PC-3 (cell line): ENCODE data around the gene ANK2. TPM values are rescaled to one million over a fixed set of nuclear protein-coding genes. Genes with fewer than 3 reads are reported as not detected.

ENCODE experiments used
- ATAC-seq: fragments of 200-7000 bp; cut with Tn5 transposase; 2 replicates; pipeline ENCODE4 v1.9.1; 2020; ENCODE audit warnings: mild to moderate bottlenecking, moderate library complexity
- BruUV-seq: library from RNA; stranded (reverse); fragments of 400-500 nt; replicated peaks from 2 replicates; lab custom pipeline; 2021; lab: Mats Ljungman, UMichigan
- CTCF ChIA-PET: fragments of 300-600 bp; sonication (Branson Sonifier 250); formaldehyde crosslinking; loops from one replicate; lab custom pipeline; 2022; ENCODE audit warnings: antibody characterized with exemption; lab: Charles Lee
- POLR2A ChIA-PET: fragments of 300-600 bp; sonication (Branson Sonifier 250); formaldehyde crosslinking; loops from one replicate; lab custom pipeline; 2022; ENCODE audit warnings: antibody characterized with exemption; ENCODE audit not compliant: unreplicated experiment; lab: Charles Lee
- DNase-seq: peaks from one replicate; pipeline ENCODE4 v3.0.0-alpha.2; 2015
- H2AFZ ChIP-seq: fragments of 300-600 bp; sonication (generic); 2 replicates; pipeline ENCODE4 v1.6.0; 2016; ENCODE audit warnings: antibody characterized with exemption, low read length
- H3F3A ChIP-seq: fragments of 300-600 bp; sonication (generic); one replicate; pipeline ENCODE4 v1.6.0; 2017; ENCODE audit warnings: antibody characterized with exemption, low read length, control low read depth, mild to moderate bottlenecking; ENCODE audit not compliant: unreplicated experiment
- H3K27ac ChIP-seq: fragments of 300-600 bp; sonication (generic); 2 replicates; pipeline ENCODE4 v1.5.1; 2016; ENCODE audit warnings: mild to moderate bottlenecking, low read length
- H3K27me3 ChIP-seq: fragments of 300-600 bp; sonication (generic); 2 replicates; pipeline ENCODE4 v1.6.1; 2016; ENCODE audit warnings: low read length, mixed read lengths
- H3K36me3 ChIP-seq: fragments of 300-600 bp; sonication (generic); 2 replicates; pipeline ENCODE4 v1.6.1; 2016; ENCODE audit warnings: low read depth, mixed run types, low read length, mixed read lengths
- H3K4me1 ChIP-seq: fragments of 300-600 bp; sonication (generic); 2 replicates; pipeline ENCODE4 v1.5.1; 2016; ENCODE audit warnings: low read length; ENCODE audit not compliant: insufficient read depth
- H3K4me2 ChIP-seq: fragments of 300-600 bp; sonication (generic); 2 replicates; pipeline ENCODE4 v1.6.0; 2016; ENCODE audit warnings: low read length
- H3K4me3 ChIP-seq: fragments of 300-600 bp; sonication (generic); 2 replicates; pipeline ENCODE4 v1.5.1; 2016; ENCODE audit warnings: mild to moderate bottlenecking, low read length, mixed read lengths
- H3K79me2 ChIP-seq: fragments of 300-600 bp; sonication (generic); 2 replicates; pipeline ENCODE4 v1.6.1; 2017; ENCODE audit warnings: low read length, mixed read lengths
- H3K9ac ChIP-seq: fragments of 300-600 bp; sonication (generic); 2 replicates; pipeline ENCODE4 v1.6.0; 2016; ENCODE audit warnings: mild to moderate bottlenecking, low read length
- H3K9me2 ChIP-seq: fragments of 300-600 bp; sonication (generic); replicated peaks from 2 replicates; pipeline ENCODE4 v1.6.1; 2016; ENCODE audit warnings: mixed run types, low read length, mixed read lengths
- H3K9me3 ChIP-seq: fragments of 300-600 bp; sonication (generic); 2 replicates; pipeline ENCODE4 v1.6.1; 2016; ENCODE audit warnings: low read length, mixed read lengths
- H4K20me1 ChIP-seq: fragments of 300-600 bp; sonication (generic); 2 replicates; pipeline ENCODE4 v1.6.1; 2016; ENCODE audit warnings: low read length, mixed read lengths
- EZH2 ChIP-seq: fragments of 300-600 bp; sonication (generic); IDR thresholded peaks from one replicate; pipeline ENCODE4 v1.6.1; 2017; ENCODE audit warnings: antibody characterized with exemption, mild to moderate bottlenecking, low read length; ENCODE audit not compliant: unreplicated experiment
- EZH2phosphoT487 ChIP-seq: fragments of 300-600 bp; sonication (generic); IDR thresholded peaks from 2 replicates; pipeline ENCODE4 v1.6.1; 2018; ENCODE audit warnings: mild to moderate bottlenecking, antibody characterized with exemption, low read length, borderline replicate concordance
- intact Hi-C: fragments of 100-400 bp; cut with micrococcal nuclease; formaldehyde crosslinking; loops from 2 replicates; pipeline ENCODE4 v1.9.0; 2023
- total RNA-seq: library from RNA; depleted of rRNA; stranded (reverse); fragments of >200 nt; gene quantifications from 2 replicates; pipeline ENCODE4 v1.2.3, GENCODE V29; 2014
- TF ChIP-seq, protein P1 (sequence below): fragments of 300-600 bp; sonication (generic); conservative IDR thresholded peaks from 2 replicates; pipeline ENCODE4 v1.5.1; 2017; ENCODE audit warnings: antibody characterized with exemption, low read depth, mild to moderate bottlenecking, low read length

The ANK2 gene
- total RNA-seq, 1 experiment from 2014 or later, result 1.8 TPM

DNA sequence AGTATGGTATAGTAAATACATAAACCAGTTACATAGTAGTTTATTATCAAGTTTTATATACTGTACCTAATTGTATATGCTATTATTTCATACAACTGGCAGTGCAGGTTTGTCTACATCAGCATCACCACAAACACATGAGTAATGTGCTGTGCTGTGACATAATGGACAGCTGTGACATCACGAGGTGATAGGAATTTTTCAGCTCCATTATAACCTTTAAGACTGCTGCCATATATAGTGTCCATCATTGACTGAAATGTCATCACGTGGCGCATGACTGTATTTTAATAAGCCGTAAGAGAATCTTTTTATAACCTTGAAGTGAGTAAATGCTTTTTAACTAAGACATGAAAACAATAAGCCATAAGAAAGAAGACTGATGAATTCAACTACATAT is 44.8 kb upstream of the ANK2 start:
- Histone ChIP-seq H3K9ac (no peak overlapping the region), H3F3A (no peaks in the 10 kb centered on the region), H3K36me3 (no peaks in the 10 kb centered on the region), H3K9me2 (no peaks in the 10 kb centered on the region), H3K4me3 (no peak overlapping the region), H3K27ac (no peak overlapping the region), H4K20me1 (no peaks in the 10 kb centered on the region), H3K9me3 (no peaks in the 10 kb centered on the region), H3K4me1 (peaks cover 10% of the 10 kb centered on the region), H3K79me2 (no peaks in the 10 kb centered on the region), H3K27me3 (no peaks in the 10 kb centered on the region), H3K4me2 (no peak overlapping the region), H2AFZ (no peak overlapping the region)
- intact Hi-C loops, result loop anchor here (5.0 kb wide), 1 partner anchor 88 kb away; no protein-coding TSS in a partner anchor
- ChIA-PET POLR2A (no interaction called here), CTCF (no interaction called here)
- TF ChIP-seq, protein P1, sequence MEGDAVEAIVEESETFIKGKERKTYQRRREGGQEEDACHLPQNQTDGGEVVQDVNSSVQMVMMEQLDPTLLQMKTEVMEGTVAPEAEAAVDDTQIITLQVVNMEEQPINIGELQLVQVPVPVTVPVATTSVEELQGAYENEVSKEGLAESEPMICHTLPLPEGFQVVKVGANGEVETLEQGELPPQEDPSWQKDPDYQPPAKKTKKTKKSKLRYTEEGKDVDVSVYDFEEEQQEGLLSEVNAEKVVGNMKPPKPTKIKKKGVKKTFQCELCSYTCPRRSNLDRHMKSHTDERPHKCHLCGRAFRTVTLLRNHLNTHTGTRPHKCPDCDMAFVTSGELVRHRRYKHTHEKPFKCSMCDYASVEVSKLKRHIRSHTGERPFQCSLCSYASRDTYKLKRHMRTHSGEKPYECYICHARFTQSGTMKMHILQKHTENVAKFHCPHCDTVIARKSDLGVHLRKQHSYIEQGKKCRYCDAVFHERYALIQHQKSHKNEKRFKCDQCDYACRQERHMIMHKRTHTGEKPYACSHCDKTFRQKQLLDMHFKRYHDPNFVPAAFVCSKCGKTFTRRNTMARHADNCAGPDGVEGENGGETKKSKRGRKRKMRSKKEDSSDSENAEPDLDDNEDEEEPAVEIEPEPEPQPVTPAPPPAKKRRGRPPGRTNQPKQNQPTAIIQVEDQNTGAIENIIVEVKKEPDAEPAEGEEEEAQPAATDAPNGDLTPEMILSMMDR, result no peak
- no peak for TF ChIP-seq EZH2
- ATAC-seq (no peak), DNase-seq (no peak)
- no TSS peak for BruUV-seq

DNA sequence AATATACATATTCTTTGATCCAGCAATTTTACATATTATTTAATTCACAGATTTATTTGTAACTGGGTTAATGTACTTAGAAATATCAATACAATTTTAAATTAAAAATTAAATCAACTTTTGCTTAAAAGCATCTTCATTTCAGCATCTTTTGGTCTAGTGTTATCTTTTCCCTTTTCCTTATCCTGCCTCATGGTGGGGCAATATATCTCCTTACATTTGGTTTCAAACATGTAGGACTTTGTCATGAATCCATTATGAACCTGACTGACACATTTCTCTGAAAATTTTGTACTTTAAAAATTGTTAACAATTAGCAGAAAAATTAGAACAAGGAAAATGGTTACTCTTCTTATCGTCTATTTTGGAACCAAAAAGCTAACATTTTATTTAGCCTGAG is 42.8 kb upstream of the ANK2 start:
- no peaks in the 10 kb centered on the region for H3K27me3 ChIP-seq
- H3K9me2 ChIP-seq, result no peaks in the 10 kb centered on the region
- no peaks in the 10 kb centered on the region for H3F3A ChIP-seq
- H3K4me2 ChIP-seq, result no peak overlapping the region
- no peak overlapping the region for H3K9ac ChIP-seq
- no peak for ATAC-seq
- no peaks in the 10 kb centered on the region for H3K9me3 ChIP-seq
- no peak overlapping the region for H3K4me3 ChIP-seq
- intact Hi-C loops, result loop anchor here (5.0 kb wide), 1 partner anchor 86 kb away; no protein-coding TSS in a partner anchor
- BruUV-seq, result no TSS peak
- no peaks in the 10 kb centered on the region for H3K79me2 ChIP-seq
- H2AFZ ChIP-seq, result no peak overlapping the region
- H3K4me1 ChIP-seq, result peaks cover 10% of the 10 kb centered on the region
- ChIA-PET CTCF (no interaction called here), POLR2A (no interaction called here)
- no peaks in the 10 kb centered on the region for H3K36me3 ChIP-seq
- no peak overlapping the region for H3K27ac ChIP-seq
- H4K20me1 ChIP-seq, result no peaks in the 10 kb centered on the region
- TF ChIP-seq EZH2phosphoT487, result no peak
- no peak for TF ChIP-seq EZH2
- TF ChIP-seq, protein P1, result no peak
- DNase-seq, result no peak

DNA sequence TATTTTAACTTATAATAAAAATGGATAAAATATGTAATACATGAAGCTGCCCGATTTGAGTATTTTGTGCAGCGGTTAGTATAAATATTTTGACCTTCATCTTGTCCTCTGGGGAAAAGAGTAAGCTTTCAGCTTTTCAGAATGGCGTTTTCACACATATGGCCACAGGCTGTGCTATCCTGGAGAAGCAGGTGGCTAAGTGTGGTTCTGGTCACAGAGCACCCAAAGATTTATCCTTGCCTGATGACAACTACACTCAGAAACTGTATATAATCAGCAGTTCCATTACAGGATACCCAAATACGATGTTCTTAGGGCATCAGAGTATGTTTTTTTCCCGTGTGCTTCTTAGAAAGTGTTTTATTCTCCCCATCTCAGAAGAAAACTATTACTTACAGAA is 42.3 kb upstream of the ANK2 start:
- no peak overlapping the region for H3K4me3 ChIP-seq
- no peak overlapping the region for H2AFZ ChIP-seq
- DNase-seq (no peak), ATAC-seq (no peak)
- H3F3A ChIP-seq, result no peaks in the 10 kb centered on the region
- no peaks in the 10 kb centered on the region for H3K79me2 ChIP-seq
- peaks cover 10% of the 10 kb centered on the region for H3K4me1 ChIP-seq
- H3K36me3 ChIP-seq, result no peaks in the 10 kb centered on the region
- ChIA-PET CTCF (no interaction called here), POLR2A (no interaction called here)
- no peaks in the 10 kb centered on the region for H3K9me3 ChIP-seq
- intact Hi-C loops, result loop anchor here (5.0 kb wide), 1 partner anchor 85 kb away; no protein-coding TSS in a partner anchor
- no TSS peak for BruUV-seq
- H3K4me2 ChIP-seq, result no peak overlapping the region
- H4K20me1 ChIP-seq, result no peaks in the 10 kb centered on the region
- no peaks in the 10 kb centered on the region for H3K9me2 ChIP-seq
- TF ChIP-seq EZH2phosphoT487 (no peak), EZH2 (no peak)
- TF ChIP-seq, protein P1, result no peak
- no peaks in the 10 kb centered on the region for H3K27me3 ChIP-seq
- no peak overlapping the region for H3K27ac ChIP-seq
- H3K9ac ChIP-seq, result no peak overlapping the region
